Osteoblast (primary cell): ENCODE measurements around the gene COL10A1. TPM values are rescaled to one million over a fixed set of nuclear protein-coding genes. Genes with fewer than 3 reads are reported as not detected.

ENCODE experiments used
- DNase-seq: peaks from one replicate; pipeline ENCODE4 v3.0.0; 2011; ENCODE audit warnings: low spot score, mixed read lengths; ENCODE audit not compliant: insufficient read length; ENCODE audit errors: missing footprints
- H2AFZ ChIP-seq: 2 replicates; pipeline ENCODE4 v1.6.0; 2011; ENCODE audit warnings: mild to moderate bottlenecking, low read length
- H3K27ac ChIP-seq: 2 replicates; pipeline ENCODE4 v1.5.1; 2011; ENCODE audit warnings: mild to moderate bottlenecking, low read depth, low read length, moderate library complexity
- H3K27me3 ChIP-seq: 2 replicates; pipeline ENCODE4 v1.6.0; 2012; ENCODE audit warnings: mild to moderate bottlenecking, control low read depth, inconsistent platforms, low read length, moderate library complexity; ENCODE audit not compliant: insufficient read depth
- H3K36me3 ChIP-seq: 2 replicates; pipeline ENCODE4 v1.5.1; 2011; ENCODE audit warnings: mild to moderate bottlenecking, low read length, control low read depth, moderate library complexity; ENCODE audit not compliant: insufficient read depth
- H3K4me1 ChIP-seq: 2 replicates; pipeline ENCODE4 v1.5.1; 2011; ENCODE audit warnings: mild to moderate bottlenecking, low read length, control low read depth, moderate library complexity; ENCODE audit not compliant: insufficient read depth
- H3K4me2 ChIP-seq: 2 replicates; pipeline ENCODE4 v1.6.0; 2011; ENCODE audit warnings: mild to moderate bottlenecking, low read length; ENCODE audit not compliant: insufficient read depth
- H3K4me3 ChIP-seq: fragments of 200-600 bp; sonication (generic); 3 replicates; pipeline ENCODE4 v1.5.1; 2012; ENCODE audit warnings: mild to moderate bottlenecking, low read length, inconsistent platforms; ENCODE audit not compliant: insufficient read depth
- H3K79me2 ChIP-seq: 2 replicates; pipeline ENCODE4 v1.6.0; 2012; ENCODE audit warnings: mild to moderate bottlenecking, low read length, control low read depth, inconsistent platforms; ENCODE audit not compliant: insufficient read depth
- H3K9me3 ChIP-seq: 2 replicates; pipeline ENCODE4 v1.5.1; 2011; ENCODE audit warnings: low read depth, low read length, control low read depth
- H4K20me1 ChIP-seq: 2 replicates; pipeline ENCODE4 v1.6.0; 2012; ENCODE audit warnings: mild to moderate bottlenecking, low read length, control low read depth; ENCODE audit not compliant: insufficient read depth
- total RNA-seq: library from RNA; depleted of rRNA; stranded (reverse); fragments of >200 nt; gene quantifications from 2 replicates; pipeline ENCODE4 v1.2.3, GENCODE V29; 2012
- TF ChIP-seq, protein P1 (sequence below): IDR thresholded peaks from 2 replicates; pipeline ENCODE4 v1.5.1; 2011; ENCODE audit warnings: mild to moderate bottlenecking, low read depth, low read length, moderate library complexity; ENCODE audit errors: extremely low read depth

COL10A1 gene
- total RNA-seq, 1 donor: 36.2 TPM

DNA sequence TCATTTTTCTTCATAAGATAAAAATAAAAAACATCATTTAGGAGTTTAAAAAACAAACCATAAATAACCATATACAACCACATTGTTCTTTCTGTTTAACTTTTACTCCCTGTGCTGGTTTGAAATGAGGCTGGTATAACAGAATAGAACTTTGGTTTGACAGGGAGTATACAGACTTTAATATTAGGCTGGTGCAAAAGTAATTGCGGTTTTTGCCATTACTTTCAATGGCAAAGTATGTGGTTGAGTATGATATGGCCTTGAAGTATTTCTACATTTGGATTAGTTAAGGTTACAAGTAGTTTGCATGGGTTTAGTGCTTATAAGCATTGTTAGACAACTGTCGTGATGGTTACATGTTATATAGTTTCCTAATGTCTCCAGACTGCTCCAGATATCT is 29.0 kb upstream of the COL10A1 start:
- Histone ChIP-seq H3K27me3 (no peaks in the 10 kb centered on the region), H3K4me1 (peaks cover 12% of the 10 kb centered on the region), H3K9me3 (no peaks in the 10 kb centered on the region), H3K4me2 (no peak overlapping the region), H3K27ac (no peak overlapping the region), H3K4me3 (no peak overlapping the region), H2AFZ (no peak overlapping the region), H3K79me2 (no peaks in the 10 kb centered on the region), H4K20me1 (no peaks in the 10 kb centered on the region), H3K36me3 (no peaks in the 10 kb centered on the region)
- no peak for DNase-seq
- TF ChIP-seq, protein P1, sequence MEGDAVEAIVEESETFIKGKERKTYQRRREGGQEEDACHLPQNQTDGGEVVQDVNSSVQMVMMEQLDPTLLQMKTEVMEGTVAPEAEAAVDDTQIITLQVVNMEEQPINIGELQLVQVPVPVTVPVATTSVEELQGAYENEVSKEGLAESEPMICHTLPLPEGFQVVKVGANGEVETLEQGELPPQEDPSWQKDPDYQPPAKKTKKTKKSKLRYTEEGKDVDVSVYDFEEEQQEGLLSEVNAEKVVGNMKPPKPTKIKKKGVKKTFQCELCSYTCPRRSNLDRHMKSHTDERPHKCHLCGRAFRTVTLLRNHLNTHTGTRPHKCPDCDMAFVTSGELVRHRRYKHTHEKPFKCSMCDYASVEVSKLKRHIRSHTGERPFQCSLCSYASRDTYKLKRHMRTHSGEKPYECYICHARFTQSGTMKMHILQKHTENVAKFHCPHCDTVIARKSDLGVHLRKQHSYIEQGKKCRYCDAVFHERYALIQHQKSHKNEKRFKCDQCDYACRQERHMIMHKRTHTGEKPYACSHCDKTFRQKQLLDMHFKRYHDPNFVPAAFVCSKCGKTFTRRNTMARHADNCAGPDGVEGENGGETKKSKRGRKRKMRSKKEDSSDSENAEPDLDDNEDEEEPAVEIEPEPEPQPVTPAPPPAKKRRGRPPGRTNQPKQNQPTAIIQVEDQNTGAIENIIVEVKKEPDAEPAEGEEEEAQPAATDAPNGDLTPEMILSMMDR: no peak

DNA sequence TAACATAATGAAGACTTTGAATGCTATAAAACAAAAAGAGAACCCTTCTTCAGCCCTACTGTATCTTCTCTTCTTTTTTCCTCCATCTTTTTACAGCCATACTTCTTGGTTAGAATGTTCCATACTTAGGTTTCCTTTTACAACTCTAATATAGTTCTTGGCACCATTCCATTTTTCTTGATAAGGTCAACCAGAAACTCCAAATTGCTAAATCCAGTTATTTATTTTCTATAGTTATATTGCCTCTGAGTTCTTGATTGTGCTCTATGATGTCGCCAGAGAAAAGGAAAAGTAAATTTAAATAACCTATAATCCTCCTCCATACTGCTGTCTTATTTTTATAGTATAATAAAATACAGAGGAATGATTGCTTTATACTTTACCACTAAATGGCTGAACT is 26.7 kb upstream of the COL10A1 start:
- TF ChIP-seq, protein P1: no peak
- no peak for DNase-seq
- H2AFZ ChIP-seq: no peak overlapping the region

DNA sequence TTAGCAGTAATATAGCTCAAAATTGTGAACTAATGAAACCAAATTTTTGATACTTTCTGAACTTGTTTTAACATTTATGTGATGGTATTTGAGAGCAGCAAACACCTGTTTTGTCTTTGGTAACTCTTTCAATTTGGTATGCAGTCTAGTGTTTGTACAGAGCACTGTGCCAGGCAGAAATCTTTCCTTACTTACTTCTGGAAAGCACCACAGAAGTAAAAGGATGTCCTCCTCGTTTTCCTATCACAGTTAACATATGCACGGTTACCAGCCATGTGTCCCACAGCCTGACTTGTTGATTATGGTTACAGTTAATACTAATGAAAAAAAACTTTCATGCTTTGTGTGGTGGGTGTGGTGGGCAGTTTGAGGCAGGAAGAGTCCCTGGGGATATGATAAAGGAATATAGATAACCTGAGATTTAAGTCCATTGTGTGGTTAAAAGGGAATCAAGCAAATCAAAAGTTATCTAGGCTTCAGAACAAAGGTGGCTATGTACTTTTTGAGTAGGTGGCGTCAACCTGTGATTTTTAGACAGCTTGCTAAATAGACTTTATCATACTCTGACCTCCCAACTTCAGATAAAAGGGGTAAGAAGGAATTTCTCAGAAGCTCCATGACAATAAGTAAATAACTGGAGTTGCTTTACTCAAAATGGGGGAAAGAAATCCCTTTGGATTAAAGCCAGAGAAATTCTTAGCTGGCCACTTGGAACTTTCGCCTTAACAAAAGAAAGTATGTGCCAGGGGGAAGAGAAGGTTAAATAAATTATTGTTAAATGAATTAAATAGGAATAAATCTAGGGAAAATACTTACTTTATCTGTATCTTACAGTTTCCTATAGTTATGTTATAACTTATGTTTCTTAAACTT is 20.1 kb upstream of the COL10A1 start:
- Histone ChIP-seq H3K79me2 (no peaks in the 10 kb centered on the region), H3K9me3 (no peaks in the 10 kb centered on the region), H3K4me2 (no peak overlapping the region), H2AFZ (peak overlapping the region; percentile 30), H3K36me3 (no peaks in the 10 kb centered on the region), H4K20me1 (no peaks in the 10 kb centered on the region), H3K27ac (no peak overlapping the region), H3K4me1 (peaks cover 12% of the 10 kb centered on the region), H3K4me3 (no peak overlapping the region), H3K27me3 (no peaks in the 10 kb centered on the region)
- no peak for DNase-seq
- TF ChIP-seq, protein P1: no peak

More for the DNA sequence above, 26.7 kb upstream of the COL10A1 start:
- H3K79me2 ChIP-seq: no peaks in the 10 kb centered on the region
- H3K27me3 ChIP-seq: no peaks in the 10 kb centered on the region
- H3K27ac ChIP-seq: no peak overlapping the region
- no peaks in the 10 kb centered on the region for H3K36me3 ChIP-seq
- H3K4me2 ChIP-seq: no peak overlapping the region
- H4K20me1 ChIP-seq: no peaks in the 10 kb centered on the region
- H3K4me1 ChIP-seq: no peaks in the 10 kb centered on the region
- H3K4me3 ChIP-seq: no peak overlapping the region
- no peaks in the 10 kb centered on the region for H3K9me3 ChIP-seq

DNA sequence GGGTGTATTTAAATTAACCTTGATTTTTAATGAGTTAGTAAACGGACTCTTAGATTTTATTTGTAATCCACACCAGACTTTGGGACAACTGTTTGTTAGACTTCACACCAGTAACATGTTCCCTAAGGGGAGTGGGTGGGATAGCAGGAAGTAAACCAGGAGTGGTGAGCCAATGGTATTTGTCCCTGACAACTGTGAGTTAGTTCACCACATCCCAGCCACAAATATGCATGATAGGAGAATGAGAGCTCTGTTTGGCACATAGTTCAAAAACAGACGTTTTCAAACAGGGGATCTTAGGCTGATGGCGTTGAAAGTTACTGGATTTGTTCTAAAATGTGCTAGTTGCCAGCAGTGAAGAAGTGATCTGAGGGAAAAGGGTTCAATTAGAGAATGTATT is 18.7 kb upstream of the COL10A1 start:
- Histone ChIP-seq H3K79me2 (no peaks in the 10 kb centered on the region), H3K4me2 (peak overlapping the region; percentile 65), H3K36me3 (no peaks in the 10 kb centered on the region), H4K20me1 (no peaks in the 10 kb centered on the region), H3K4me3 (peak overlapping the region; percentile 23), H3K9me3 (no peaks in the 10 kb centered on the region), H3K27me3 (no peaks in the 10 kb centered on the region), H2AFZ (peak overlapping the region; percentile 18), H3K27ac (peak overlapping the region; percentile 58), H3K4me1 (peaks cover 12% of the 10 kb centered on the region)
- TF ChIP-seq, protein P1: no peak
- DNase-seq: peak; percentile 84
